GM12875 (cell line): ENCODE results near the gene KRTAP10-2.

Source experiments
- H3K4me3 ChIP-seq: one replicate; pipeline ENCODE4 v1.5.1; 2011; ENCODE audit warnings: low read depth, low read length, control low read depth
- CTCF ChIP-seq: IDR thresholded peaks from 2 replicates; pipeline ENCODE4 v1.5.1; 2011; ENCODE audit warnings: low read depth, mild to moderate bottlenecking, control low read depth, inconsistent platforms, low read length, moderate library complexity, borderline replicate concordance; ENCODE audit not compliant: insufficient read depth

KRTAP10-2 gene

DNA sequence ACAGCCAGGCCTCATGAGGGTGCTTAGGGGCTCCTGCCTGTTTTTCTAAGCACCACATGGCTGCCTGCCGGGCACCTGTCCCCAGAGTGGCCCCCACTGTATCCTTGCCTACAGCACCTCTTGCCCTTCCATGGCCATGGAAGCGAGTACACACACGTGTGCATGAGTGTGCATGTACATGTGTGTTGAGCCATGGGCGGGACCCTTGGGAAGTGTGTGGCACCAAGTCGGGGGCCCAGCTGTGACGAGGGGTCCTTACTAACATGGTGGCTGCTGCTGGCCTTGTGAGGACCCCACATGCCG, 37.1 kb downstream of the KRTAP10-2 start:
- H3K4me3 ChIP-seq, result no peak overlapping the region
- TF ChIP-seq CTCF, result no peak

DNA sequence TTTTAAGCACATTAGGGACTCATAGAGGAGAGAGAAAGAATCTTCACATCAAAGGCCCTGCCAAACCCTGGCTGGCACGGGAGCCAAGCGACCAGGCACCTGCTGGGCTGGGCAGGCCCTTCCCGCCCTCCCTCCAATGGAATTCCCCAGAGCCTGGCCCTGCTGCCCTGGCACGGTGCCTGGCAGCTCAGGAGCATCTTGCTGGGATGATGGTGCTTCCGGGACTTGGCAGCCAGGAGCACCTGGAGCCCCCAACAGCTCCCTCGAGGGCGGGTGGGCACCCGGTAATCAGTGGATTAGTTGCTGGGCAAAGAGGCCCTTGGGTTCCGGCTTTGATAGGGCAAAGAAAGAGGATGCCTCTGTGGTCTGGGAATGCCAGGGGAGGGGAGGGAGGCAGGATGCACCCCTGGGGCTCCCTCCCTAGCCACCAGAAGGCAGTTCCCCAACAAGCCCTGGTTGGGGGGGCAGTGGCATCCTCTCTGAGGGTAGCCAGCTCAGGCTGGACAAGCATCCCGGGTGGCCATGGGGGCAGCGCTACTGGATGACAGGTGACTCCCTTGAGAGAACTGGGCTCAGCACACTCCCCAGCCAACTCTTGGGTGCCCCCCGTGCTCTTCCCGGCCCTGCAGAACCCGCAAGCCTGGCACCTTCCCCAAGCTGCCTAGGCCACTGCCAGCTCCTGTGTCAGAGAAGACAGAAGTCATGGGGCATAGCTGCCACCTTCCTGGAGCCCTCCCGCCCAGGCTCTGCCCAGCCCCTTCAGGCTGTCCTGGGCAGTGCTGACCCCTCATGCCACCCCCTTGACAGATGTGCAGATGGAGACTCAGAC, 37.7 kb downstream of the KRTAP10-2 start:
- no peak overlapping the region for H3K4me3 ChIP-seq
- TF ChIP-seq CTCF, result no peak

DNA sequence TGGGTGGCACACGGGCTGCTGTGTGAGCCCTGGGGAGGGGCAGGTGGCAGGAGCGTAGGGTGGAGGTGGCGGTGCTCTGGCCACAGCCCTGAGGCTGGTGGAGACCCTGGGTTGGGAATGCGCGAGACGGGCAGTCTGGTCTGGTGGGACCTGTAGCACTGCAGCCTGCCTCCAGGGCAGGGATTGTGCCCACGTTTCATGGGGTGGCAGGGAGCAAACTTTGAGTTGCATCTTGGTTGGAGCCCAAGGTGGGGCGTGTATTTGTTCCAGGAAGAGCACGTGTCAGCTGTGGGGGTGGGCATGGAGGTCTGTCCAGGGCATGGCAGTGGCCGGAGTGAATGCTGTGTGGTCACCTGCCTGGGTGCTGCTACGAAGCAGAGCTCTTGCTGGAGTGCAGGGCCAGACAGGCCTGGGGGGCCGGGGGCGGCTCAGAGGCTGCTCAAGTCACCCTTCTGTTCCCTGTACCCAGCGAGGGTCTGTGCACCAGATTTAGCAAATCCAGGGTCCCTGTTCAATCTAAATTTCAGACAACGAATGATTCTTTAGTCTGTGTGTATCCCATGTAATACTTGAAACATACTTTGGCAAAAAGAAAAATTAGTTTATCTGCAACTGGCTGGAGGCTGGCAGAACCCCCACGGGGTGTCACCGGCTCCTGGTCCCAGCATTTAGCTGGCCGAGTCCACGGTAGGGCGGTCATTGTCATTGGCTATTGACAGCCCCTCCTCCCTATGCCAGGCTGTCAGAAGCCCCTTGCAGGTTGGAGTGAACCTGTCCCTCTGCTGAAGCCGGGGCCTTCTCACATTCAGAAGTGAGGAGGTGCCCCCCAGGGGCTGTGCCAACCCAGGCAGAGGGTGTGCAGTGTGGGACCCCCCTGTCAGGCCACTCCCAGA, 38.6 kb downstream of the KRTAP10-2 start:
- H3K4me3 ChIP-seq, result no peak overlapping the region
- TF ChIP-seq CTCF, result no peak

DNA sequence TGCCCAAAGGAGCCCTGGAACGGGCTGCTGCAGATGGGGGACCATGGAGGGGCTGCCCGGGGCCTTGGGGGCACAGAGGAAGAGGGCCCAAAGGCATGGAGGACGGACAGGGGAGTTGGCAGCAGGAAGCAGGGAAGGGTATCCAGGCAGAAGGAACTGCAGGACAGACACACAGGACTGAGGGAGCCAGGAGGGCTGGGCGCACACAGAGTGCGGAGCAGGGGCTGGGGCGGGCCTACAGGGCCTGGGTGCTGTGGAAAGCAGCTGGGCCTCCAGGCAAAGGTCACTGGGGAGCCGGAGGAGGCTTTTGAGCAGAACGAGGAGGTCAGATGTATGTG, 39.4 kb downstream of the KRTAP10-2 start:
- TF ChIP-seq CTCF, result no peak
- no peak overlapping the region for H3K4me3 ChIP-seq

- H3K4me3 ChIP-seq, result no peak overlapping the region
Observed at GRCh38 chr21:44511219-44511937, 39.9 kb downstream of the KRTAP10-2 start.

More at GRCh38 chr21:44511219-44511937, 39.9 kb downstream of the KRTAP10-2 start:
- no peak for TF ChIP-seq CTCF
